ENCODE measurements around the gene PSMF1.
"Not testable (repeated sequence)": the region's sequence is repeated elsewhere in the genome, so short reads cannot be mapped to it uniquely, and the experiment has no call there.

The PSMF1 gene

GRCh38 chr20:1123666-1124065, 5.3 kb downstream of the PSMF1 start:
- no peak for DNase-seq

GRCh38 chr20:1124421-1124820, 6.0 kb downstream of the PSMF1 start:
- DNase-seq: no peak

- no peak for DNase-seq
Observed at GRCh38 chr20:1125277-1125676, 6.9 kb downstream of the PSMF1 start.

GRCh38 chr20:1127840-1128239, 9.4 kb downstream of the PSMF1 start:
- no peak for DNase-seq

GRCh38 chr20:1130058-1130694, 11.8 kb downstream of the PSMF1 start:
- DNase-seq: no peak

- no peak for DNase-seq
Observed at GRCh38 chr20:1130847-1131246, 12.4 kb downstream of the PSMF1 start.

GRCh38 chr20:1131354-1131753, 13.0 kb downstream of the PSMF1 start:
- DNase-seq: no peak

GRCh38 chr20:1134355-1134754, 16.0 kb downstream of the PSMF1 start:
- no peak for DNase-seq

GRCh38 chr20:1134836-1135235, 16.4 kb downstream of the PSMF1 start:
- DNase-seq: no peak

- DNase-seq: no peak
Observed at GRCh38 chr20:1137236-1137635, 18.8 kb downstream of the PSMF1 start.

- no peak for DNase-seq
Observed at GRCh38 chr20:1144401-1145172, 26.2 kb downstream of the PSMF1 start.

- DNase-seq: no peak
Observed at GRCh38 chr20:1146957-1147356, 28.6 kb downstream of the PSMF1 start.

GRCh38 chr20:1149812-1150211, 31.4 kb downstream of the PSMF1 start:
- not testable (repeated sequence) for DNase-seq

- no peak for DNase-seq
Observed at GRCh38 chr20:1150218-1150617, 31.8 kb downstream of the PSMF1 start.

- no peak for DNase-seq
Observed at GRCh38 chr20:1150968-1151367, 32.6 kb downstream of the PSMF1 start.

GRCh38 chr20:1154226-1154625, 35.8 kb downstream of the PSMF1 start:
- no peak for DNase-seq

GRCh38 chr20:1154691-1155090, 36.3 kb downstream of the PSMF1 start:
- DNase-seq: no peak

- DNase-seq: no peak
Observed at GRCh38 chr20:1155342-1155741, 36.9 kb downstream of the PSMF1 start.

GRCh38 chr20:1160496-1160895, 42.1 kb downstream of the PSMF1 start:
- no peak for DNase-seq

GRCh38 chr20:1160991-1161390, 42.6 kb downstream of the PSMF1 start:
- no peak for DNase-seq

GRCh38 chr20:1163105-1163504, 44.7 kb downstream of the PSMF1 start:
- no peak for DNase-seq

GRCh38 chr20:1163653-1164052, 45.3 kb downstream of the PSMF1 start:
- DNase-seq: no peak

GRCh38 chr20:1164871-1165270, 46.5 kb downstream of the PSMF1 start:
- no peak for DNase-seq

GRCh38 chr20:1165521-1165920, 47.1 kb downstream of the PSMF1 start:
- DNase-seq: no peak

- DNase-seq: no peak
Observed at GRCh38 chr20:1165941-1166340, 47.5 kb downstream of the PSMF1 start.

Data from EL (cell line).